HPDE6-E6E7 (cell line): ENCODE measurements around the gene CELF4.
A peak's percentile ranks its signal among the peaks of the same experiment; 100 is the strongest.
"Not testable (repeated sequence)": the region's sequence is repeated elsewhere in the genome, so short reads cannot be mapped to it uniquely, and the experiment has no call there.

Experiments used
- DNase-seq: peaks from one replicate; pipeline ENCODE4 v3.0.0; 2011; ENCODE audit warnings: missing footprints; ENCODE audit errors: extremely low spot score

CELF4 gene

DNA sequence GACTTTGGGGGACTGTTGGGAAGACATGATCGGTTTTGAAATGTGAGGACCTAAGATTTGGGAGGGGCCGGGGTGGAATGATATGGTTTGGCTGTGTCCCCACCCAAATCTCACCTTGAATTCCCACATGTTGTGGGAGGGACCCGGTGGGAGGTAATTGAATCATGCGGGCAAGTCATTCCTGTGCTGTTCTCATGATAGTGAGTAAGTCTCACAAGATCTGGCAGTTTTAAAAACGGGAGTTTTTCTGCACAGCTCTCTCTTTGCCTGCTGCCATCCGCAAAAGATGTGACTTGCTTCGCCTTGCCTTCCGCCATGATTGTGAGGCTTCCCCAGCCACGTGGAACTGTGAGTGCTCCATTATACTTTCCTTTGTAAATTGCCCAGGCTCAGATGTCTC, 207.5 kb downstream of the CELF4 start:
- DNase-seq: not testable (repeated sequence)

- no peak for DNase-seq
Observed at GRCh38 chr18:37355772-37356171, 209.8 kb downstream of the CELF4 start.

GRCh38 chr18:37351110-37351509, 214.5 kb downstream of the CELF4 start:
- DNase-seq: no peak

GRCh38 chr18:37348729-37349128, 216.9 kb downstream of the CELF4 start:
- DNase-seq: no peak

DNA sequence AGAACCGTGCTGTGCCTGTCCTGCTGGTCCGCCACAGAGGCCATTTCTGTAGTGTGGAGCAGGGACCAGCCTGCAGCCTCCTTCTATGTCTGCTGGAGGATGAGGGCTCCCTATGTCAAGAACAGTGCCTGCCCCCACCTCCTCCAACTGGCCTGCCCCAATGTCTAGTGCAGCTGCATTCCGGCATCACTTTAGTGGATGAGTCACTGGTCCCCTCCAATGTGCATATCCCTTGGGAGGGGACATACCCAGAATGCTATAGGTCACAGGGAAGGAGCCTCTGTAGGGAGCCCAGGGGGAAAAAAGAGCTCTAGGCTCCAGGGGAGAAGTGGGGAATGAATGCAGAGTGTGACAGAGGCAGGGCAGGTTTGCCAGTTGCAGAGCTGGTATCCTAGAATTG, 219.6 kb downstream of the CELF4 start:
- no peak for DNase-seq

- DNase-seq: no peak
Observed at GRCh38 chr18:37343542-37343851, 222.1 kb downstream of the CELF4 start.

DNA sequence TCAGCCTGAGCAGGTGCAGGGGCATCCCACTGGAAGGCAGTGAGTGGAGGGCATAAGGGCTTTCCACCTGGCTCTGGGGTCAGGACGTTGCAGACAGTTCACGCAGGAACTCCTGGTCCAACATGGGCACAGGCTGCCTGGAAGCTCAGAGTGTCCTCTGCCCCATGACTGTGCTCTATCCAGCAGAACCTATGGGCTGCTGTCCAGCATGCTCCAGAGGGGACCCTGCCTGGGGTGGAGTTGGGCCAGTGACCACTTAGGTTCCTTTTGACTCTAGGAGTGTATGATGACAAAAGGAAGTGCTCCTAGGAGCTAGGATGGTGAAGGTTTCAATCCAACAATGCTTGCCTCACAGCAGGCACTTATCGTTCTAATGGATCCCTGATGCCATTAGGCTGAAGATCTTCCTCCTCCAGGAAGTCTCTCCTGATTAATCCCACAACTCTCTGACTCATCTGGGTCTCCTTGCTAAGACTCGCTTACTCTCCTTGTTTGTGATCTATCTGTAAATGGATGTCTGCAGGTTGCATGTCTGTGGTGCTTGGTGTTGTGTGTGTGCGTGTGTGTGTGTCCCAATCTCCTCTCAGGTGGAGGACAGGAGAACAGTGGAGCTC, 224.0 kb downstream of the CELF4 start:
- DNase-seq: no peak

- DNase-seq: no peak
Observed at GRCh38 chr18:37341016-37341415, 224.6 kb downstream of the CELF4 start.

- no peak for DNase-seq
Observed at GRCh38 chr18:37339701-37340215, 225.8 kb downstream of the CELF4 start.

GRCh38 chr18:37336568-37337285, 228.9 kb downstream of the CELF4 start:
- no peak for DNase-seq

- no peak for DNase-seq
Observed at GRCh38 chr18:37335409-37335736, 230.2 kb downstream of the CELF4 start.

GRCh38 chr18:37334631-37335408, 230.8 kb downstream of the CELF4 start:
- DNase-seq: no peak

DNA sequence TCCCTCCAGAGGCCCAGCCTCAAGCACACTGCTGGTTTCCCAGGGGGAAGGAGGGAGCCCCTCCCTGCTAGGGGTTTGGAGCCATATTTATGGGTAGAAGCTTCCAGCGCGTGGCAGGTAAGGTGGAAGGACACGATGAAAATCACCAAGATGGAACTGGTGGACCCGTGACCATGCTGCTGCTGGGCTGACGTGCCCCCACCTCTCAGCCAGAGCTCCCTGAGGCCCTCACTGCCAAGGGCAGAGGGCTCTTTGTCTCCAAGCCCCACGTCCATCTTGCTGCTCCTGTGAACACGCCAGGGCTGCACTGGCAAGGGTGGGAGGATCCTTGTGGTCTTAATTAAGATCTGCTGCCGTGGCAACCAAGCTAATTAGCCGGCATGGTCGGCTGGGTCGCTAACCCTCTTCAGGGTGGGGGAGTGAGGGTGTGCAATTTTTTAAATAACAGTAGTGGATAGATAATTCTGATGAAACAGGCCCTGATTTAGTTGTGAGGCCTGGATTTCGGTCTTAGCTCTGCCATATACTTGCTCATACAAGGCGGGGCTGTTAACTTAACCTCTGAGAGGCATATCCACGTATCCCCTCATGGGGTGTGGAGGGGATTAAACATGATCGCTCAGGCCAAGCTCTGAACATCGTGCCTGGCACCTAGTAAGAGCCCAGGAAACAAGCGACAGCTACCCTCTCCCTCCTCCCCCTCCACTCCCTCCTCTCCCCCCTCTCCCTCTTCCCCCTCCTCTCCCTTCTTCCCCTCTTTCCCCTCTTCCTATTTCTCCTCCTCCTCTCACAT, 232.8 kb downstream of the CELF4 start:
- DNase-seq: no peak

GRCh38 chr18:37332219-37332618, 233.4 kb downstream of the CELF4 start:
- no peak for DNase-seq

DNA sequence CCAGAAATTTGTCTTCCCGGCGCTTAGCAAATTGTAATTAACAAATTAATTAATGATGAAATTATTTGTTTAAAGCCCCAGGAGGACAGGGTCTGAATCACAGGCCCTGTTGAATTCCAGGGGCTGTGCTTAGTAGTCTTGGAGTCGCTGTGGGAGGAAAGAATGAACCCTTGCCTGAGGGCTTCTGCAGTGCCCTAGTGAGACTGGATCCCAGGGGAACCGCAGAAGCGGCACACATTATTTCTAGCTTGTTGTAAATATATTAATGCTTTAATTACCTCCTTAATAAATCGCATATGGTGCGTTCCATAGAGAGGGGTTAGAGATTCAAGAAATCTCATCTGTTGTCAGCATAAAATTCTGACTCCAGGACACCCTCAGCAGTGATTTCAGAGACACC, 235.4 kb downstream of the CELF4 start:
- DNase-seq: no peak

DNA sequence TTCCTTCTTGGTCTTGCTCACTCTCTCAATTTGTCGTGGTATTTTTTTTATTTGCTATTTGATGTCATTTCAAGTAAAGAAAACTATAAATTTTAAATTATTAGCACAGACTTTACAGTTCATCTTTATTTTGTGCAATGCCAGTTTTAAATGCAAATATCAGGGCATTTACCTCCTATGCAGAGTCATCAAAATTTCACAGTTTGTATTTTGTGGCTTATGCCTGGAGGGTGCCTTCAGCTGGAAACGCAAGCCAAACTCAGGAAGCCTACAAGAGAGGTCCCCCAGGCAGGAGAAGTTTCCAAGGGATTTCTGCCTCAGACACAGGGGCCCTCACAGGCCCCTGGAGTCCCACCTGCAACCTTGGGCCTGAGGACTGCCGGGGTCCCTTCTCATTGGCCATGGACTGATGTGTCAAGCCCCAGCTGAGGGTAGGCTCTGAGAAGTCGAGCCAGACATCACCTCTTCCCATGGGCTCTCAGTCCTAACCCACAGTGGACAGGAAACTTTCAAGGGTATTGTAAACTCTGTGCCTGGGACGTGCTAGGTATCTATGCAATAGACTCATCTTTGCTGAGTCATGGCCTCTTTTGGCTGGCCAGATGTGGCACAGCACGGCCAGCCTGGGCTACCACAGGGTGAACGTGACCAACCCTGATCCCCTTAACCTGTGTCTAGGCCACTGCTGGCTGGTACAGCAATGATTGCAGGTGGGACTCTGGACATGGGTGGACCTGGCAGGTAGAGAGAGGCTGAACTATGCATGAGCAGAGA, 236.5 kb downstream of the CELF4 start:
- no peak for DNase-seq

DNA sequence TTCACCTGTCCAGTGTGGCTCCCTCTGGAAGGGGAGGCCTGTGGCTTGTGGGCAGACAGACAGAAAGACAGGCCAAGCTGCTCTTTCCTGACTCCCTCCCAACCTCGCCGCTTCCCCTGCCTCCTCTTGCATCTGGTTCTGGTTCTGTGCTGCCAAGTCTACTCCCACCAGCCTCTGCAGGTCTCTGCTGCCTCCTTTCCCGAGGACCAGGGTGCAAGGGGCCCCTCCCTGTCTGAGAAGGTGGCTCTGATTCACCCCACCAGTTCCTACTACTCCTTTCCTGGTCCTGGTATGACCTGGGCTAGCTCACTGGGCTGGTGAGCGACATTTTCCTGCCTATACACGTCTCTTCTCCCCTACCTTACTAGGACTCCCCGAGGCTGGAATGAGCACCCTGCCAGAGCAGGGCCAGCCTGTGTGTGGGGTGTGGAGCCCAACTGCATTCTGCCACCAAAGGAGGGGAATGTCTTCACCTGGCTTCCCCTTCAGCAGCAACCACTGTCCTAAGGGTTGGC, 238.5 kb downstream of the CELF4 start:
- peak; percentile 20 for DNase-seq

- no peak for DNase-seq
Observed at GRCh38 chr18:37322492-37323035, 243.0 kb downstream of the CELF4 start.

GRCh38 chr18:37321582-37322491, 243.8 kb downstream of the CELF4 start:
- DNase-seq: no peak

DNA sequence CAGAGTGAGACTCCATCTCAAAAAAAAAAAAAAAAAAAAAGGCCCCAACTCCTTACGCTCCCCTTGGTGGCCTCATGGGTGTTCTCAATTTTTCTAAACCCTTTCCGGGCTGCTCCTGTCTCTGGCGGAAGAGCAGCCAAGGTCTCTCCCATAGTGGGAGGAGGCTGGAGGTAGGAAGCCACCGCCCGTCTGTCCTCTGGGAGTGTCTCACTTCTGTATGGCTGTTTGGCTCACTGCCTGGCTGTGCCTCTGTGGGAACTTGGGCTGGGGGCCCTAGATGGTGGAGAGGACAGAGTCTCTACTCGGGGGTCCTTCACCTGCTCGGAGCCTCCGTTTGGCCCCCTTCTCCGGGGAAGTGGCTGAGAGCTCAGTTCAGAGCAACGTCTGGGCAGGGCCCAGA, 245.3 kb downstream of the CELF4 start:
- no peak for DNase-seq
